ENCODE results near the gene TEAD1. TPM values are rescaled to one million over a fixed set of nuclear protein-coding genes. Genes with fewer than 3 reads are reported as not detected.

The TEAD1 gene
- total RNA-seq, 4 donors from 2014 or later: 45.7 to 88.7 (median 71.4) TPM

- WGBS, 2 donors: 97 to 99% methylated on average over 4 of the region's 4 CpGs
- no peak for DNase-seq (ENCODE audit: low spot score in 2 of 2)
- intact Hi-C loops (cut with DNase I; ENCODE audit: low total_unique reads): no loop called here
- H3K4me3 ChIP-seq (ENCODE audit: low read depth, poor library complexity, severe bottlenecking): no peak overlapping the region
- TF ChIP-seq CTCF (IDR thresholded peaks at IDR 0.05): no peak
- no peak for TF ChIP-seq POLR2A (IDR thresholded peaks at IDR 0.05)
Observed at GRCh38 chr11:12712132-12712531, 37.9 kb downstream of the TEAD1 start.

DNA sequence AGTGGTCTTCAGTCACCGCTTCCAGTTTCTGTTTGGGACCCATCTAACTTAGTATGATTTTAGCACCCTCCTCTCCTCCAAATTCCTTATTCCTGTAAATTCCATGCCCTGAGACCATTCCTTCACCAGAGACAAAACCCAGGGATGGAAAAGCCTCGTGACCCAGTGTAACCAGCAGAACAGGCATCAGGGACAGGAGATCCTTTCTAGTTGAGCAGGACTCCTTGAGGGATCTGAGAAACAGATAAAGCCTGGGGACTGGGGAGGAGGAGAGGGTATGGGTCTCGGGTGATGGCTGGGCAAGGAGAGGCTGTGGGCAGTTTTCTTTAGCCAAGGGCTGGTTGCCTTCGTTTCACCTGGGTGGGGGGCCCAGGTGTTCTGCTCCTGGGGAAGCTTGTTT, 40.9 kb downstream of the TEAD1 start:
- intact Hi-C loops (cut with DNase I; ENCODE audit: low total_unique reads): no loop called here
- no peak for TF ChIP-seq CTCF (IDR thresholded peaks at IDR 0.05)
- TF ChIP-seq POLR2A (IDR thresholded peaks at IDR 0.05): no peak
- no peak overlapping the region for H3K4me3 ChIP-seq (ENCODE audit: low read depth, poor library complexity, severe bottlenecking)
- no peak for DNase-seq (ENCODE audit: low spot score in 2 of 2)
- 87 to 97% methylated on average over 3 to 4 of the region's 4 CpGs for WGBS, 2 donors

DNA sequence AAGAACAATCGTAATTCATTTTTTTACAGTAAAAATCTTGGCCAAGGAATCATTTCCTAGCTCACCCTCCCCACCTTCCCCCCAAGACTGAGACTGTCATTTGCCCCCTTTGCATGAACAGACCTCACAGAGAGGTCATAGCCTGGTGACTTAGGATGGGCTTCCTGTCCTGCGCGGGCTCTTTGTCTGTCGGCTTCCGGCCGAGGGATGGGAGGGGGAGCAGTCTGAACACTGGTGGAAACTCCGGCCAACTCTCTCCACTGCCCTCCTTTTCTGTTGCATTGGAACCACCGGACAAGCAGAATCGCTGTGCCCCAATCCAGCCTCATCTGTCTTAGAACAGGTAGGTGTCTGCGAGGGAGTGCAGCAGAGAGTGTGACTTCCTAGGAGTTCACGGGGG, 41.7 kb downstream of the TEAD1 start:
- intact Hi-C loops (cut with DNase I; ENCODE audit: low total_unique reads): no loop called here
- H3K4me3 ChIP-seq (ENCODE audit: low read depth, poor library complexity, severe bottlenecking): no peak overlapping the region
- no peak for DNase-seq (ENCODE audit: low spot score in 2 of 2)
- TF ChIP-seq CTCF (IDR thresholded peaks at IDR 0.05) (no peak), POLR2A (IDR thresholded peaks at IDR 0.05) (no peak)
- 78 to 82% methylated on average over 11 of the region's 11 CpGs for WGBS, 2 donors

GRCh38 chr11:12716816-12717215, 42.6 kb downstream of the TEAD1 start:
- intact Hi-C loops (cut with DNase I; ENCODE audit: low total_unique reads): no loop called here
- no peak overlapping the region for H3K4me3 ChIP-seq (ENCODE audit: low read depth, poor library complexity, severe bottlenecking)
- WGBS, 2 donors: 84 to 90% methylated on average over 6 of the region's 6 CpGs
- no peak for DNase-seq (ENCODE audit: low spot score in 2 of 2)
- TF ChIP-seq POLR2A (IDR thresholded peaks at IDR 0.05) (no peak), CTCF (IDR thresholded peaks at IDR 0.05) (no peak)

DNA sequence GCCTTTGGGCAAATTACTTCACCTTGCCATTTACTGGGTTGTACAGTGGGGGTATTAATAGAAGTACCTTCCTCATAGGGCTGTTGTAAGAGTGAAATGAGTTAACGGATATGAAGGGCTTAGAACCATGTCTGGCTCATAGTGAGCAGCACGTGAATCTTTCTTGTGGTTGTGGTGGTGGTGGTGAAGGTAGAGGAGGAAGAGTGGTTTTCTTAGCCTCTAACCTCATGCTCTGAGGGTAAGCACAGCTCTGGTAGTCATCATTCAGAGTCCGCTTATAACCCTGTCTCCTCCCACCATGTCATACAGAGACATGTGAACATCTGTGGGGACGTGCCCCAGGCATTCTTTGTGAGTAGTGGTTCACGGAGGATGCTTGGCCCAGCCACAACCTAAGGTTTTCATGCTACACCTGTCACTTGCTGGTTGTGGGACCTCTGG, 43.6 kb downstream of the TEAD1 start:
- 70 to 72% methylated on average over 5 of the region's 5 CpGs for WGBS, 2 donors
- DNase-seq (ENCODE audit: low spot score in 2 of 2): peak in 1 of 2 donors; percentile 65
- H3K4me3 ChIP-seq (ENCODE audit: low read depth, poor library complexity, severe bottlenecking): no peak overlapping the region
- intact Hi-C loops (cut with DNase I; ENCODE audit: low total_unique reads): no loop called here
- TF ChIP-seq CTCF (IDR thresholded peaks at IDR 0.05) (no peak), POLR2A (IDR thresholded peaks at IDR 0.05) (no peak)

DNA sequence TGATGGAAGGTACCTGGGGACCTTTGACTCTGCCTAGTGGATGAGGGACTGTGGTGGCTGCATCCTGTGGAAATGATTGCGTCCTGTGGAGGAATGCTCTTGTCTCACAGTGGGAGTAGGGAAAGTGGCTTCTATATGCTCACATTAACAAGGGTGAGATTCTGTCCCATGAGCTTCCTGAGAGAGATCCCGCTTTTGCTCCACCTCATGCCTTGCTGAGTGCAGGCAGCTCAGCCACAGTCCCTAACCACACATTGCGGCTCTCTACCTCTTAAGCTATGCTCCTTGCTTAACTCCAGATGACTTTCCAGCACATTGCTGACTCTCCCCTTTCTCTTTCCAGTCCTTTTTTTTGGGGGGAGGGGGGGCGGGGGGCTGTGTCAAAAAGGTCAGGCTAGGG, 45.0 kb downstream of the TEAD1 start:
- H3K4me3 ChIP-seq (ENCODE audit: low read depth, poor library complexity, severe bottlenecking): no peak overlapping the region
- intact Hi-C loops (cut with DNase I; ENCODE audit: low total_unique reads): no loop called here
- DNase-seq (ENCODE audit: low spot score in 2 of 2): peak in 1 of 2 donors; percentile 71
- TF ChIP-seq CTCF (IDR thresholded peaks at IDR 0.05): no peak
- no peak for TF ChIP-seq POLR2A (IDR thresholded peaks at IDR 0.05)
- WGBS, 2 donors: 74 to 88% methylated on average over 4 of the region's 4 CpGs
